HCT116 (cell line): ENCODE measurements around the gene TRPV2. TPM values are rescaled to one million over a fixed set of nuclear protein-coding genes. Genes with fewer than 3 reads are reported as not detected.
"Not testable (repeated sequence)": the region's sequence is repeated elsewhere in the genome, so short reads cannot be mapped to it uniquely, and the experiment has no call there.

Experiments used
- ATAC-seq: fragments of 200-7000 bp; cut with Tn5 transposase; 2 replicates; pipeline ENCODE4 v1.9.1; 2020; ENCODE audit warnings: mild to moderate bottlenecking, moderate library complexity
- BruUV-seq: library from RNA; stranded (reverse); fragments of 400-500 nt; replicated peaks from 2 replicates; lab custom pipeline; 2021; lab: Mats Ljungman, UMichigan
- CTCF ChIA-PET: fragments of 300-600 bp; sonication (Branson Sonifier 250); formaldehyde crosslinking; loops from one replicate; lab custom pipeline; 2021; ENCODE audit warnings: antibody characterized with exemption; lab: Charles Lee
- POLR2A ChIA-PET: fragments of 300-600, 350-600 bp; sonication (Branson Sonifier 250); formaldehyde crosslinking; loops from one replicate; lab custom pipeline; 2021; ENCODE audit warnings: antibody characterized with exemption; lab: Charles Lee
- RAD21 ChIA-PET, 2 experiments: fragments of 300-600 bp; sonication (Branson Sonifier 250); formaldehyde crosslinking; loops; one replicate each; lab custom pipeline; 2023; ENCODE audit warnings: low total read pairs in 2 of 2; ENCODE audit not compliant: uncharacterized antibody in 2 of 2, unreplicated experiment in 2 of 2, low non-redundant PET in 1 of 2; lab: Charles Lee
- DNase-seq: peaks from one replicate; pipeline ENCODE4 v3.0.0-alpha.2; 2010; ENCODE audit warnings: low read depth, low spot score
- H2AFZ ChIP-seq: fragments of 200-600 bp; shearing (Covaris generic), sonication (generic); 2 replicates; pipeline ENCODE4 v1.6.1; 2017; ENCODE audit warnings: low read depth, mixed run types, mixed read lengths, antibody characterized with exemption, low read length; ENCODE audit not compliant: poor library complexity, severe bottlenecking
- H3K27ac ChIP-seq: 2 replicates; pipeline ENCODE4 v1.5.1; 2012; ENCODE audit warnings: low read depth, low read length
- H3K27me3 ChIP-seq: fragments of 200-600 bp; sonication (generic); 2 replicates; pipeline ENCODE4 v1.6.1; 2016; ENCODE audit warnings: mixed run types, low read length, mixed read lengths; ENCODE audit not compliant: insufficient read depth
- H3K36me3 ChIP-seq, 2 experiments: fragments of 200-500 bp in 1 of 2; fragments of 200-600 bp in 1 of 2; sonication (Bioruptor generic) in 1 of 2; sonication (generic) in 1 of 2; 2 replicates each; pipeline versions ENCODE4 v1.5.1 to v1.6.1; 2014 to 2016; ENCODE audit warnings: low read length in 2 of 2, inconsistent platforms in 1 of 2, mixed read lengths in 1 of 2, mixed run types in 1 of 2; ENCODE audit not compliant: insufficient read depth in 2 of 2, control insufficient read depth in 1 of 2
- H3K4me1 ChIP-seq, 2 experiments: fragments of 200-600 bp in 1 of 2; sonication (generic) in 1 of 2; 2 replicates each; pipeline versions ENCODE4 v1.5.1 to v1.6.1; 2012 to 2017; ENCODE audit warnings: low read length in 2 of 2, inconsistent platforms in 1 of 2, mild to moderate bottlenecking in 1 of 2, mixed read lengths in 1 of 2, mixed run types in 1 of 2, moderate library complexity in 1 of 2; ENCODE audit not compliant: insufficient read depth in 2 of 2, control insufficient read depth in 1 of 2
- H3K4me2 ChIP-seq: fragments of 200-600 bp; sonication (generic); 2 replicates; pipeline ENCODE4 v1.6.1; 2017; ENCODE audit warnings: mixed run types, low read length, mixed read lengths
- H3K4me3 ChIP-seq, 2 experiments: fragments of 200-600 bp in 1 of 2; sonication (generic) in 1 of 2; replicated peaks in 1 of 2; 2 replicates each; pipeline ENCODE4 v1.5.1; 2011 to 2016; ENCODE audit warnings: low read length in 2 of 2, control low read depth in 1 of 2, low read depth in 1 of 2, mild to moderate bottlenecking in 1 of 2, mixed read lengths in 1 of 2, mixed run types in 1 of 2
- H3K79me2 ChIP-seq: fragments of 200-600 bp; sonication (generic); 2 replicates; pipeline ENCODE4 v1.6.1; 2017; ENCODE audit warnings: mild to moderate bottlenecking, mixed run types, low read length, moderate library complexity, mixed read lengths; ENCODE audit not compliant: insufficient read depth
- H3K9ac ChIP-seq: fragments of 200-600 bp; sonication (generic); 2 replicates; pipeline ENCODE4 v1.6.1; 2016; ENCODE audit warnings: low read length, mixed read lengths
- H3K9me2 ChIP-seq: fragments of 200-600 bp; sonication (generic), shearing (Covaris generic); 2 replicates; pipeline ENCODE4 v1.6.1; 2017; ENCODE audit warnings: mixed run types, mild to moderate bottlenecking, moderate library complexity; ENCODE audit not compliant: insufficient read depth
- H3K9me3 ChIP-seq, 2 experiments: fragments of 200-500 bp in 1 of 2; fragments of 200-600 bp in 1 of 2; sonication (Bioruptor generic) in 1 of 2; sonication (generic) in 1 of 2; 2 replicates each; pipeline ENCODE4 v1.6.1; 2014 to 2017; ENCODE audit warnings: low read length in 2 of 2, mixed read lengths in 2 of 2, inconsistent platforms in 1 of 2, low read depth in 1 of 2, mild to moderate bottlenecking in 1 of 2, mixed run types in 1 of 2, moderate library complexity in 1 of 2; ENCODE audit not compliant: control insufficient read depth in 1 of 2, insufficient read depth in 1 of 2
- H4K20me1 ChIP-seq: fragments of 200-600 bp; sonication (generic), shearing (Covaris generic); 2 replicates; pipeline ENCODE4 v1.6.1; 2017; ENCODE audit warnings: mixed run types, mild to moderate bottlenecking, moderate library complexity; ENCODE audit not compliant: insufficient read depth
- CBX3 ChIP-seq: IDR thresholded peaks from 2 replicates; pipeline ENCODE4 v1.6.1; 2012; ENCODE audit warnings: low read depth
- CTCF ChIP-seq, 3 experiments: fragments of 200-600 bp in 1 of 3; sonication (generic) in 1 of 3; IDR thresholded peaks in 2 of 3; conservative IDR thresholded peaks in 1 of 3; 2 replicates each; pipeline ENCODE4 v1.5.1; 2012 to 2017; ENCODE audit warnings: low read depth in 2 of 3, low read length in 2 of 3, antibody characterized with exemption in 1 of 3, borderline replicate concordance in 1 of 3, control low read depth in 1 of 3, mild to moderate bottlenecking in 1 of 3, mixed read lengths in 1 of 3, mixed run types in 1 of 3, moderate library complexity in 1 of 3; ENCODE audit not compliant: insufficient read depth in 1 of 3
- EGR1 ChIP-seq: IDR thresholded peaks from 2 replicates; pipeline ENCODE4 v1.6.1; 2012; ENCODE audit warnings: low read depth
- ELF1 ChIP-seq: IDR thresholded peaks from 2 replicates; pipeline ENCODE4 v1.6.1; 2012; ENCODE audit warnings: low read depth, borderline replicate concordance
- EZH2phosphoT487 ChIP-seq: fragments of 200-600 bp; IDR thresholded peaks from 2 replicates; pipeline ENCODE4 v1.6.1; 2018; ENCODE audit warnings: antibody characterized with exemption, borderline replicate concordance
- JUND ChIP-seq: IDR thresholded peaks from 2 replicates; pipeline ENCODE4 v1.6.1; 2012
- POLR2A ChIP-seq: IDR thresholded peaks from 2 replicates; pipeline ENCODE4 v1.7.0; 2011; ENCODE audit warnings: borderline replicate concordance; ENCODE audit not compliant: insufficient read depth, insufficient read length; ENCODE audit errors: extremely low read depth
- RAD21 ChIP-seq: IDR thresholded peaks from 2 replicates; pipeline ENCODE4 v1.6.1; 2012; ENCODE audit warnings: low read depth, mild to moderate bottlenecking
- REST ChIP-seq: IDR thresholded peaks from 2 replicates; pipeline ENCODE4 v1.6.1; 2012; ENCODE audit warnings: low read depth
- SIN3A ChIP-seq: IDR thresholded peaks from 2 replicates; pipeline ENCODE4 v1.6.1; 2012; ENCODE audit warnings: low read depth
- SRF ChIP-seq: IDR thresholded peaks from 2 replicates; pipeline ENCODE4 v1.6.1; 2012; ENCODE audit warnings: low read depth
- TCF7L2 ChIP-seq: IDR thresholded peaks from 2 replicates; pipeline ENCODE4 v1.7.0; 2011; ENCODE audit warnings: borderline replicate concordance, inconsistent platforms; ENCODE audit not compliant: insufficient read depth, insufficient read length; ENCODE audit errors: extremely low read depth
- YY1 ChIP-seq: IDR thresholded peaks from 2 replicates; pipeline ENCODE4 v1.6.1; 2011; ENCODE audit warnings: low read length, low read depth, moderate library complexity, mild to moderate bottlenecking; ENCODE audit not compliant: insufficient replicate concordance; ENCODE audit errors: extremely low read depth
- intact Hi-C: fragments of 100-400 bp; cut with micrococcal nuclease; formaldehyde crosslinking; loops from 2 replicates; pipeline ENCODE4 v1.10.0; 2022
- total RNA-seq: library from RNA; stranded (reverse); gene quantifications from one replicate; pipeline ENCODE4 v1.2.1, GENCODE V29; 2021; ENCODE audit not compliant: unreplicated experiment
- TF ChIP-seq, protein P1 (sequence below): IDR thresholded peaks from 2 replicates; pipeline ENCODE4 v1.6.1; 2012

Gene TRPV2
- total RNA-seq, 1 experiment from 2014 or later: 2.7 TPM

- Histone ChIP-seq H3K36me3 (no peaks in the 10 kb centered on the region), H3K9me3 (no peaks in the 10 kb centered on the region), H3K27ac (no peak overlapping the region), H3K9me2 (no peaks in the 10 kb centered on the region), H3K9ac (no peak overlapping the region), H2AFZ (no peak overlapping the region), H3K27me3 (no peaks in the 10 kb centered on the region), H3K4me2 (no peak overlapping the region), H3K4me3 (no peak overlapping the region), H3K79me2 (no peaks in the 10 kb centered on the region)
- BruUV-seq: no TSS peak
- no peak for ATAC-seq
- ChIA-PET CTCF (no interaction called here), POLR2A (interaction anchor here (1.2 kb wide), 1 partner anchor 47 kb away, joined by 4 read pairs; no protein-coding TSS in a partner anchor)
- DNase-seq: no peak
- TF ChIP-seq POLR2A (no peak), CBX3 (no peak), SIN3A (no peak), RAD21 (no peak), TCF7L2 (no peak), CTCF (IDR thresholded peaks at IDR 0.05 in 2 of 3, conservative IDR thresholded peaks at IDR 0.05 in 1 of 3; ENCODE audit: borderline replicate concordance in 1 of 3, insufficient read depth in 1 of 3, low read depth in 2 of 3, low read length in 2 of 3) (no peak), SRF (no peak), EZH2phosphoT487 (no peak), JUND (no peak), REST (no peak), ELF1 (no peak), YY1 (no peak), EGR1 (no peak)
- TF ChIP-seq, protein P1, sequence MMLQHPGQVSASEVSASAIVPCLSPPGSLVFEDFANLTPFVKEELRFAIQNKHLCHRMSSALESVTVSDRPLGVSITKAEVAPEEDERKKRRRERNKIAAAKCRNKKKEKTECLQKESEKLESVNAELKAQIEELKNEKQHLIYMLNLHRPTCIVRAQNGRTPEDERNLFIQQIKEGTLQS: no peak
- TF ChIP-seq, all 23 proteins: peak for 0
- Histone ChIP-seq H3K4me1 (peaks cover 4 to 8% of the 10 kb centered on the region in 2 experiments; a peak in 2 of 4 replicates), H4K20me1 (no peaks in the 10 kb centered on the region)
- RAD21 ChIA-PET: no interaction called here
- intact Hi-C loops: no loop called here
Observed at GRCh38 chr17:16391451-16391850, 23.9 kb upstream of the TRPV2 start.

DNA sequence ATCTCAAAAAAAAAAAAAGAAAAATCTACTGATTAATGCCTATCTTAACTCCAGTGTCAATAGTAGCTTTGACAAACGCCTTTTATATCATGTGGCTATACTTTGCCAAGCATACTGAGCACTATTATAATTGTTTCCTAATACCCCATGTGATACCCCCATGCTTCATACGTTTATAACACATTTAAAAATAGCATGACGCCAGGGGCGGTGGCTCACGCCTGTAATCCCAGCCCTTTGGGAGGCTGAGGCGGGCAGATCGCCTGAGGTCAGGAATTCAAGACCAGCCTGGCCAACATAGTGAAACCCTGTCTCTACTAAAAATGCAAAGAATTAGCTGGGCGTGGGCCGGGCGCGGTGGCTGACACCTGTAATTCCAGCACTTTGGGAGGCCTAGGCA lies 22.9 kb upstream of the TRPV2 start:
- H3K79me2 ChIP-seq, H3K9me3 ChIP-seq, H3K36me3 ChIP-seq, H3K27me3 ChIP-seq, H4K20me1 ChIP-seq, H3K4me2 ChIP-seq, CTCF ChIA-PET, H2AFZ ChIP-seq, RAD21 ChIA-PET, H3K9ac ChIP-seq, H3K4me1 ChIP-seq, H3K9me2 ChIP-seq, DNase-seq, BruUV-seq, H3K27ac ChIP-seq, H3K4me3 ChIP-seq, ATAC-seq, intact Hi-C loops: not testable (repeated sequence)
- POLR2A ChIA-PET: interaction anchor here (2.0 kb wide), 1 partner anchor 12 kb away, joined by 14 read pairs; the partner anchor contains the start of gene UBB
